Inferior parietal cortex (tissue), 1 donor: ENCODE measurements around the gene VAMP4.
"Not testable (repeated sequence)": the region's sequence is repeated elsewhere in the genome, so short reads cannot be mapped to it uniquely, and the experiment has no call there.

Experiments
- DNase-seq: peaks from one replicate; pipeline ENCODE4 v3.0.0-alpha.2; 2016; ENCODE audit errors: extremely low spot score

Gene VAMP4

DNA sequence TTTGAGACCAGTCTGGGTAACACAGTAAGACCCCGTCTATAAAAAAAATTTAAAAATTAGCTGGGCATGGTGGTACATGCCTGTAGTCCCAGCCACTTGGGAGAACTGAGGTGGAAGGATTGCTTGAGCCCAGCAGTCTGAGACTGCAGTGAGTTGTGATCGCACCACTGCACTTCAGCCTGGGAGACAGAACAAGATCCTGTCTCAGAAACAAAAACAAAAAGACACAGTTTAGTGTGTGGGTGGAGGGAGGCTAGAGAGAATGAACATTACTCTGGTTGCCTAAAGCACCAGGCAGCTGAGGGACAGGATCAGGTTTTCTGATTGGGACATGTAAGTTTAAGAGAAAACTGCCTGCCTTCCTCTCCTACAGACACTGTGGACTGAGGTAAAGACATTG lies 42.3 kb downstream of the VAMP4 start:
- no peak for DNase-seq

DNA sequence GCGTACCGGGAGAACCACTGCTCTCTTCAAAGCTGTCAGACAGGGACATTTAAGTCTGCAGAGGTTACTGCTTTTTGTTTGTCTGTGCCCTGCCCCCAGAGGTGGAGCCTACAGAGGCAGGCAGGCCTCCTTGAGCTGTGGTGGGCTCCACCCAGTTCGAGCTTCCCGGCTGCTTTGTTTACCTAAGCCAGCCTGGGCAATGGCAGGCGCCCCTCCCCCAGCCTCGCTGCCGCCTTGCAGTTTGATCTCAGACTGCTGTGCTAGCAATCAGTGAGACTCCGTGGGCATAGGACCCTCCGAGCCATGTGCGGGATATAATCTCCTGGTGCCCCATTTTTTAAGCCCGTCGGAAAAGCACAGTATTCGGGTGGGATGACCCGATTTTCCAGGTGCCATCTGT lies 46.1 kb downstream of the VAMP4 start:
- not testable (repeated sequence) for DNase-seq

DNA sequence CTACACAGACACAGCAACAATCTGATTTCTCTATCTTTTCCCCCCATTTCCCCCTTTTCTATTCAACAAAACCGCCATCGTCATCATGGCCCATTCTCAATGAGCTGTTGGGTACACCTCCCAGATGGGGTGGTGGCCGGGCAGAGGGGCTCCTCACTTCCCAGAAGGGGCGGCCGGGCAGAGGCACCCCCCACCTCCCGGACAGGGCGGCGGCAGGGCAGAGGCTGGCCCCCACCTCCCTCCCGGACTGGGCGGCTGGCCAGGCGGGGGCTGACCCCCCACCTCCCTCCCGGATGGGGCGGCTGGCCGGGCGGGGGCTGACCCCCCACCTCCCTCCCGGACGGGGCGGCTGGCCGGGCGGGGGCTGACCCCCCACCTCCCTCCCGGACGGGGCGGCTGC lies 48.3 kb downstream of the VAMP4 start:
- DNase-seq, result not testable (repeated sequence)

DNA sequence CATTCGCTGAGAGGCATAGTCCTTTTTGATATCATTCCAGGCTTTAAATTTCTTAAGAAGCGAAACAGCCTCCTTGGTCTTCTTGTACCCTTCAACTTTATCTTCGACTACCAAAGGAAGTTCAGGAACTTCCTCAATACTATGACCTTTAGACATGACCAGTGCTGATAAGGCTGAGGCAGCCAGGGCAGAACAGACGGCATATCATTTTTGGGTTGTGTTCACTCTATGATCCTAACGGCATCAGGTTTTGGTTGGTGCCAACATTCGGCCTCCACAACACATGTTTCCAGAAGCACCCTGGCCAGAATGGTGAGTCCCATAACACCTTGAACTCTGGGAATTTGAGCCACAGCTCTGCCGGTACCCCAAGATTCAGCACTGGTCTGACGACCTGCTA lies 58.0 kb downstream of the VAMP4 start:
- no peak for DNase-seq

DNA sequence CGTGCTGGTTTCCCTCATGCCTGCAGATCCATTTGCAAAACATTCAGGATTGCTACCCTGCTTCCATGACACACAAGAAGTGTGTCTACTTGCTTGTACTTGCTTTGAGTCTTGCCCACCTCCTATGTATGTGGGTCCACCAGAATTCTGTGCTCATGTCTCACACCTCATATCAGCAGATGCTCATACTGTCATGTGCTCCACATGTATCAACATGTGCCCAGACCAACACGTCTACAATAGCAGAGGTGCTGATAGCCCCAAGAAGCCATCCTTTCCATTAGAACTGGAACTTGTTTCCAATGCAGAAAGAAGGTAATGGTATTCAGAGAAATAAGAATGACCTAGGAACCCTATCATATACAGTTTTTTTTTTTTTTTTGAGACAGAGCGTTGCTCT lies 61.5 kb downstream of the VAMP4 start:
- DNase-seq, result no peak

DNA sequence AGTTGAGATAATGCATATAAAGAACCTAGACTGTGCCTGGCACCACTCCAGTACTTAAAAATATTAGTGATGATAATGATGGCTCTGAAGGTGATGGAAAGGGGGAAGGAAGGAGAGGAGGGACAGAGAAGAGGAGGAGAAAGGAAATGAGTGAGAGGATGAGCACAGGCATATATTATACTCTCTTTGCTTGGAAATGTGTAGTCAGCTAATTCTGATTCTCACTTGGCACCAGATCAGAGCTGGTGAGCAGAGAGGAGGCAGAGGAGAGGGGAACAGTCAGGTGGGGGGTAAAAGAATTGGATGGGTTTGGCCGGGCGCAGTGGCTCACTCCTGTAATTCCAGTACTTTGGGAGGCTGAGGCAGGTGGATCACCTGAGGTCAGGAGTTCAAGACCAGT lies 65.0 kb downstream of the VAMP4 start:
- DNase-seq, result no peak

DNA sequence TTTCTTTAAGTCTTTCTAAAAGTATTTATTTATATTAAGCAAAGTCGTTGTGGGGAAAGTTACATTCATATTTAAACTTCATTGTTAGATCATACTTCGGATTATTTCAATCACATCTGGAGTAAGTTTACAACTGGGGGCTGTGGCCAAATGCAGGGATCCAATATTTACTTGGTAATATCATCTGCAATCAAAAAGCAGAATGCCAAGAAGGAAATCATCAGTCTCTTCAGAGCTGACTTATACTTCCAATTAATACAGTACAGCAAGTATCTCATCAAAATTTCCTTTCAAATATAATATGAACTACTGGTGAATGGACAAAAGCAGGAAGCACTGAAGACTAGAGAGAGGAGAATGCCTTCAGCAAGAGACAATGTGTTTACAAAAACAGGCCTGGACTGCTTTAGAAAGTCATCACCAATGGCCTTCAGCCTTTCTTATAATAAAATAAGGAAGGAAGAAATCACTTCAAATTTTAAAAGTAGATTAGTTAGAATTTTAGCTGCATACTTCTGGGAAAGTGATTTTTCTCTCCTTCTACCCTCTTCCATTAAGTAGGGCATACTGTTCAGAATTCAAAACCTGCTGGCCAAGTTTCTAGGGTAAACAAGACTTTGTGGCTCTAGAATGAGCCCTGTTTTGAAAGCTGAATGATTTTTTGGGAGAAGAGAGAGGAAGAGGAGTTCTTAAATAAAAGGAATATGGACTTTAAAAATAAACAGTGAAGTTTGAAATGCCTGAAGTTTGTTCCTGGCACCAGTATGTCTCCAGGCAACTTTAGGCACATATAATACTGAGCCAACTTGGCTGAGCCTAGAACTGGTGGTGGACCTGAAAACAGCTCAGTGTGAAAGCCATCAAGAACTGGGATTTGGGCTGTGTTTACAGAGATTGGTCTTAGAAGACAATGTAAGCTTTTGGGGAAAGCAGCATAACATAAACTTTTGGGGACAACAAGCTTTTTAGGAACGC lies 67.1 kb downstream of the VAMP4 start:
- DNase-seq, result no peak

DNA sequence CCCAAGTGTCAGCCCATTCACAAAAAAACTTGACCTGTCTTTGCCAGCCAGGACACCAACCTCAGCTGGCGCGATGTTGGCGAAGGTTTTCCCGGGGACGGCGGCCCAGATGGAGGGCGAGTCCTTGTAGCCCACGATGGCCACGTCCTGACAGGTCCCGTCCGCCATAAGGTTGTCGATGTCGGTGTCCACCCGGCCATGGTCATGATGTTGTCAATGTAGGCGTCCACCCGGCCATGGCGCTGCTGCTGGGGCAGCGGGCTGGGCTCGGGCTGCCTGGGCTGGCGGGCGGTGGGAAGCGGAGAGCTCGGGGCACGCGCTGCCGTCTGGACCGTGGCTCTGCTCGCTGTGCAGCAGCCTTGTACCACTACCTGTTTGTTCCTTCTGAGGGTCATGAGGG lies 71.1 kb downstream of the VAMP4 start:
- no peak for DNase-seq

DNA sequence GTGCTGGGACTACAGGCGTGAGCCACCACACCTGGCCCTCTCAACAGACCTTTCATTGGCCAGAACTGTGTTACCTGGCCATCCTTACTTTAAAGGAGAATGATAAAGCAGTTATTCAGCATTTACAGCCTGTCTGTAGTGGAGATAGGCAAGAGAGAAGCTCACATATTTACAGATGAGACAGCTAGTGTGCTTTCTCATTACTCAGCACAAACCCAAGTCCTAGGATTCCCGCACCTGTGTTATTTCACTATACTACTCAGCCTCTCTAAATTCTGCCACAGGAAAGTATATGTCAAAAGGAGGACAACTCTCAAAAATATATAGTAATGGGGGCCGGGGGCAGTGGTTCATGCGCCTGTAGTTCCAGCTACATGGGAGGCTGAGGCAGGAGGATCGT lies 73.5 kb downstream of the VAMP4 start:
- no peak for DNase-seq

DNA sequence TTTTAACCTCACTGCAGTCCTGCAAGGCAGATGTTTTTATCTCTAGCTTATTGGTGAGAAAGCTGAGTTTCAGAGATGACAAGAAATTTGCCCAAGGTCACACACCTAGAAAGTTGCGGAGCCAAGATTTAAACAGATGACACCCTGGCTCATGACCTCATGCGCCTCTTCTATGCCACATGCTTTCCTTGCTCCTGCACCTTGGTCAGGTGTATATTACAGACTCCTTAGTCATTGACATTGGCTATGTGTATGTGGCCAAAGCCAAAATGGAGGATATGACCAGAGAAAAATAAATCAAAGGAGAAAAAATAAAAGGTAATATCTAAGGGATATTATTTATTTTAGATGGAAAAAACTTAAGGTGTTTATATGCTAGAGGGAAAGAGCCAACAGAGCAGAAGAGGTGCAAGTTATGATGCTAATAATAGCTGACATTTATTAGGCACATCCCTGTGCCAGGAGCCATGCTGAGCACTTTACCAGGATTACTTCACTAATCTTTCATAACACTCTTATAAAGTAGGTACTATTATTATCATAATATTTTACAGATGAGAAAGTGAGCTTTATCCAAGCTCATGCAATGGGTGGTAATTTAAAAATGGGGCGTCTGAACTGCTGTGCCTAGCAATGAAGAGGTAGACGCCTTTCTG lies 75.6 kb downstream of the VAMP4 start:
- DNase-seq, result no peak

DNA sequence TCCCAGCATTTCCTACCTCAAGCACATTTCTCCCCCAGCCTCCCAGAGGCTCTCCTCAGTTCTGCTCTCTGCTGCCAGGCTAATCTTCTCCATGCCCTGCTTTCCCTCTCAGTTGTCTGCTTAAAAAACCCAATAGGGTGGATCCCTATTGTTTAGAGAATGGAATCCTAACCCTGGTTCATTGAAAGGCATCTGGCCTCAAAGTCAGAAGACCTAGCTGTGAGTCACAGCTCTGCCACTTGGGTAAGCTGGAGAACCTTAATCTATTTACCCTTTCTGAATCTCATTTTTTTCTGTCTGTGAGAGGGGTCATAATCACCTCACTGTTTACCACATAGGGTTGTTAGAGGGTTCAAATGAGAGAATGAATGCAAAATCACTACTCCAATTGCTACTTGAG lies 76.9 kb downstream of the VAMP4 start:
- DNase-seq, result no peak

DNA sequence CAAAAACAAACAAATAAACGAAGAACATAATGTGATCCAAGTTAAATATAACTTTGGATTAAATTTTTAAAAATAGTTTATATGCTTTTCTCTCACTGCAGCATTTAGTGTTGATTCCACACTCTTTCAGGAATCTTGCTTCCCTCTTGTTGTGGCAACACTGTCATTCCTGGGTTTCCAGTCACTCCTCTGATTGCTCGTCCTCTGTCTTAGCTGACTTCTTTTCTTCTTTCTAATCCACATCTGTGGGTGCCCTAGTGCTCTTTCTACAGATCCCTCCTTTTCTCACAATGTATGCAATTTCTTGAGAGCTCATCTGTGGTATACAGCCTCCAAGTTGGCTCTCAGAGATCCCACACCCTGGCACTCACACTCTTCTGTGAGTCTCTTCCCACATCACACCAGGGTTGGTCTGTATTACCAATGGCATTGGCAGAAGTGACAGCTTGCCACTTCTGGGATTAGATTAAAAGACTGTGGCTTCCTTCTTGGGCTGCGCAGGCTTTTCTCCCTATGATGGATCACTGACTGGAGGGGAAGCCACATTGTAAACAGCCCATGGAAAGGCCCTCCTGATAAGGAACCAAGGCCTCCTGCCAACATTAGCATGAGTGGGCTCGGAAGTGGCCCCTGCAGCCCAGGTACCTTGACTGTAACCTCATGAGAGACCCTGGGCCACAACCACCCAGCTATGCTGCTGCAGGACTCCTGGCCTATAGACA lies 77.8 kb downstream of the VAMP4 start:
- DNase-seq, result no peak

DNA sequence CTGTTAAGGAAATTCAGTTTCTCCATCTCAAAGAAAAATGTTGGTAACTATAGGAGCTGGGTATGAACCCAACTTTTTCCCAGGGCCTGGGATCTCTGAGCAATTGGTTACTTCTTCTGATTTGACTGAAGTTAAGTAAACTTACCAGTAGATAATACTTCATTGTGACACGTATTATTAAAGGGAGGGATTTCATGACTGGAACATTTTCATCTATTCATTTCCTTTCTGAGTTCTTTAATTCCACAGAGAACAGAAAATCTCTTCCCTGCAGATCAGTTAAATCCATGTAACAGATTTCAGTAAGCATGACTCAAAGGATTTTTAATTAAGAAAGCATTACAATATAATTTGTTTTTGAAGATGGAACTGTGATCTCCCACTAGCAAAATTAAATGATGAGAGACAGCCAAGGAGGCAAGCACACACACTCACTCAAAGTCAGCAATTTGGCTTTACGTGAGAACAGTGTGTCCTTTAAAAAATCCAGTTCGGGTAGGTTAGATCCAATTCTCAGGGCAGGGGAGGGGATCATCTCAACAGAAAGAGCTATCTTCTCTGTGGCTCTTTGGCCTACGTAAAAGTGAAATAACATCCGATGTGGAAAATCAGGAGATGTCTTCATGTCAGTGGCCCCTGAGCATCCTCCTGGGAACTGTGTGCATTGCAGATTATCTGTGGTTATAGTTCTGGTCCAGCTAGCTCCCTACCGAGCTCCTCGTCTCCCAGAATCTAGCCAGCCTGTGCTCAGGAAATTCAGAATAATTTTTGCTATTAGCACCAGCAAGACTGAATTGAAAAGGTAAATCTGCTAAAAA lies 78.6 kb downstream of the VAMP4 start:
- no peak for DNase-seq

DNA sequence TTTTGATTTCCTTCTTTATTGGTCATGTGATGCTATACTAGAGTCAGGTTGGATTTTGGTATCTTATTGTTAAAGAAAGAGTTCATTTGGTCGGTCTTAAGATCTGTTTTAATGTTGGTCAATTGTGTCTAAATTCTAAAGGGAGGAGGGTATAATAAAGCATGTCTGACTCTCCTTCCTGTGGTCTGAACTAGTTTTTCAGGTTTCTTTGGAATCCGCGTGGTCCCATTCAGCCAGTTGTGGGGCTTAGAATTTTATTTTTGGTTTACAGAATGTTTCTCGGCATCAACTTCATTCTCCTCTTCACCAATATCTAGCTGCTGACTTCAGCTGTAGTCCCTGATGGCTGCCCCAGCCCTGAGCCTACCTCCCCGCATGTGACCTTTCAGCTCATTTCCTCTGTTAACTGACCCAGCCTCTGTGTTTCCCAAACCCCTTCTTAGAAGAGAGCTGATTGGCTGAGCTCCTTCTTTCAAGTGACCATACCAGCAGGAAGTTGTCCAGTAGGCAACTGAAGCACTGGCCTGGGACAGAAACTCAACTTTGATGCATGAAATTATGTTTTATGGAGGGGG lies 80.7 kb downstream of the VAMP4 start:
- DNase-seq, result no peak

DNA sequence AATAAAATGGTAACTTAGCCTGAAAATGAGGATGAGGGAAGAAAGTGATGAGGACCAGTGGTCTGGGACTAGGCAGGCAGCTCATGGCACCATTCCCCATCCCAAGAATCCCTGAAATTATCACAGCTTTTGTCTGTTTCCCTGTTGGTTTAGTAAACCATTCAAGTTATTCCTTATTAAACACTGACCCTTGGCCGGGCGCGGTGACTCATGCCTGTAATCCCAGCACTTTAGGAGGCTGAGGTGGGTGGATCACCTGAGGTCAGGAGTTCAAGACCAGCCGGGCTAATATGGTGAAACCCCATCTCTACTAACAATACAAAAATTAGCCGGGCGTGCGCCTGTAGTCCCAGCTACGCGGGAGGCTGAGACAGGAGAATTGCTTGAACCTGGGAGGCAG lies 85.7 kb downstream of the VAMP4 start:
- not testable (repeated sequence) for DNase-seq

DNA sequence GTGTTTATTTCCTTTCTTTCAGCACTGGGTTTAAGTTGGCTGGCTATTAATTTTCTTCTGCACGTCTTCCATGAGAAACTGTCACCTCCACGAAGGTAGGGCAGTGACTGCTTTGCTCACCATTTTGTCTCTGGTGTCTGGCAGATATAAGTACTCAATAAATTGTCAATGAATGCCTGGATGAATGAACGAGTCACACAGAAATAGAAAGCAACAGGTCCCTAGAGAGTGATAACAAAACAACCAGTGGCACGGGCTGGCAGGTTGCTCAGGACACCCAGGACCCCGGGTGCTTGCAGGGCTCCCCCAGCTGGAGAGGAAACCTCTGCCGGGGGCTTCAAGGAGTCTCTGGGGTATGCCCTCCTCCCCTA lies 86.1 kb downstream of the VAMP4 start:
- no peak for DNase-seq

DNA sequence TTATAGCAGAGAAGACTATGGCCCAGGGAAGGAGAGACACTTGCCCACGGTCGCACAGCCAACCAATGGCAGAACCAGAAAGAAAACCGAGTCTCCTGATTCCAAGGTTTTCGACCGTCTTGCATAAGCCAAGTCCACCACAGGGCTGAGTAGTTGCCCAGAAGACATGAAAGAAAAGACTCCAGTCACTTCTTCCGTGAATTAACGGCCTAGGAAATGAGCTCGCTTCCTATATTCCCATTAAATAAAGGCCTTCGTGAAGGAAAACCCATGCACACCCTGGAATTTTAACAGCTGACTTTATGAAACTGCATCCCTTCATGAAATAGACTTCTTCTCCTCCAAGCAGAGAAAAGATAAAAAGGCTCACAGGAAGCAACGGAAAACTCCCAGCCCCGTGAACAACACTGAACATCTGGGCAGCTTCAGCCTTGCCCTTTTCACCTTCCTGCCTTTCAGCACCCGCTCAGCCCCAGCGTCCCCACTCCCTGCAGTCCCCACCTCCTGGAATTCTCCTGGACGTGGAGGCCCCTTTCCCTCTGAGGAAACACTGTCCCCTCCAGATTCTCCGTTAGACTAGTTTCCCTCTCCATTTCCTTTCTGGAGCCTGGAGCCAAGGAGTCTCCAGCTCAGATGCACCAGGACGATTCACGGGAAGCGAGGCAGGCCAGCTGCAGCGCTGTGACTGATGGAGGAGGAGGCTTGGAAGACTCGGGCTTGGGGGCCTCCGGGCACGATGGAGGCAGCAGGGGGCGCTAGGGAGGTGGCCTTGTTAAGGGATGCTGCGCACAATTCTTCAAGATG lies 86.7 kb downstream of the VAMP4 start:
- peak; percentile 24 for DNase-seq

DNA sequence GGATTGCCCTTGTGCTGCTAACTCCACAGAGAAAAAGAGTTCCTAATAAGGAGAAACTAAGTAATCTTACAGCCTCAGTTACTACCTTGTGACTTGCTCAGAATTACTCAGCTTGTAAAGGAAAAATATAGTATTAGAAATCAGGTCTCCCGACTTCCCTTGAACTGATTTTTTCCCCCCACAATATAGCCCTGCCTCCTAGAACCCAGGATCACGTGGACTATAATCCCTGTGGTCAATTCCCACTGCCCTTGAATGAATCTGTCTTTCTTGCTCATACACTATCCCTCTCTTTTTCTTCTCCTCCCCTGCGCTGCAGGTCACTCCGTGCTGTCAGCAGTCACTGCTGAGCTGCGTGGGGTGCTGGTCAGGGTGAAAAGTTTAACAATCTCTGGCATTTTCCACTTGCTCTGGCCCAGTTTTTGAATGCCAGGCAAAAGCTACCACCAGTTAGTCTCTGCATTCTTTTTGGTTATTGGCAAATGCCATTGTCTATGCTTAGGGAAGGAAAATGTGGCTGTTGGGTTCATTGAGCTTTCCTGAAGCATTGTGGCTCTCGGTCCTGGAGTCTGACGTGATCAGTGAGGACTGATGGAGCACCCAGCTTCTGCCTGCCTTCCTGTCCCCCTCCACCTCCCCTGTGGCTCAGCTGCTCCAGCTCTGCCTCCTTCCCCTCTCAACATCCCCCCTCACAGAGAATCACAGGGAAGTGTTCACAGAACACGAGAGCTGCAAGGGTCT lies 87.5 kb downstream of the VAMP4 start:
- DNase-seq, result no peak

DNA sequence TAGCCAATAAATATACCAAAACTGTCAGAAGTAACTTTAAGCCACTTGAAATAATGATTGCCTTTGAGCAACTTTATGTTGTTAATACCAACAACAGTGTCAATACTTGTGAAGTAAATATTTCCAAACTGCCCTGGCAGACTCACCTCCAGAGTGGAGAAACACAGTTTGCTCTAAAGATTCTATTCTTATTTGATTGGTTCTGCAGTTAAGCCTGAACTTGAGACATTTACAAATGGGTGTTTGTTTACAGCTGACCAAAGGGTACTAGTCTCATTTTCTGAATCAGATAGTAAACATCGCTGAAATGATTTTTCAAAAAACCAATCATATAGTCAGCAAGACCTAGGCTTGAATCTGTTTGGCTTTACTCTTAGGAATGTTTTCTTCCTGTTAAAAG lies 88.1 kb downstream of the VAMP4 start:
- DNase-seq, result no peak
